SJCRH30 (cell line): ENCODE measurements around the gene UBQLN2. TPM values are rescaled to one million over a fixed set of nuclear protein-coding genes. Genes with fewer than 3 reads are reported as not detected.
"Not testable (repeated sequence)": the region's sequence is repeated elsewhere in the genome, so short reads cannot be mapped to it uniquely, and the experiment has no call there.

Experiments used
- DNase-seq, 2 experiments: peaks; one replicate each; pipeline ENCODE4 v3.0.0-alpha.2; 2015 to 2020
- H3K27ac ChIP-seq: fragments of 250-450 bp; sonication (Bioruptor Pico); 2 replicates; pipeline ENCODE4 v1.5.1; 2020; ENCODE audit warnings: mild to moderate bottlenecking, moderate library complexity
- H3K27me3 ChIP-seq: fragments of 250-450 bp; sonication (Bioruptor Pico); 2 replicates; pipeline ENCODE4 v1.5.1; 2020; ENCODE audit warnings: mild to moderate bottlenecking, moderate library complexity
- H3K36me3 ChIP-seq: fragments of 250-450 bp; sonication (Bioruptor Pico); 2 replicates; pipeline ENCODE4 v1.5.1; 2020; ENCODE audit warnings: mild to moderate bottlenecking, moderate library complexity
- H3K4me1 ChIP-seq: fragments of 250-450 bp; sonication (Bioruptor Pico); 2 replicates; pipeline ENCODE4 v1.5.1; 2020; ENCODE audit warnings: mild to moderate bottlenecking, moderate library complexity
- H3K4me3 ChIP-seq: fragments of 250-450 bp; sonication (Bioruptor Pico); 2 replicates; pipeline ENCODE4 v1.5.1; 2020; ENCODE audit warnings: mild to moderate bottlenecking, moderate library complexity
- H3K9me3 ChIP-seq: fragments of 250-450 bp; sonication (Bioruptor Pico); replicated peaks from 2 replicates; pipeline ENCODE4 v1.5.1; 2020; ENCODE audit warnings: mild to moderate bottlenecking, moderate library complexity
- total RNA-seq: library from RNA; depleted of rRNA; stranded (reverse); fragments of >200 nt; shearing (Covaris generic); gene quantifications from 2 replicates; pipeline ENCODE4 v1.2.3, GENCODE V29; 2014; rRNA removed

UBQLN2 gene
- total RNA-seq = 13.0 TPM in 2 replicates

- Histone ChIP-seq H3K27me3 (no peaks in the 10 kb centered on the region), H3K36me3 (no peaks in the 10 kb centered on the region), H3K4me3 (peak within 1 kb of the TSS; percentile 88), H3K4me1 (no peaks in the 10 kb centered on the region), H3K27ac (peak within 1 kb of the TSS; percentile 92), H3K9me3 (no peaks in the 10 kb centered on the region)
- peak; percentile 69 to 75 for DNase-seq
Measured at GRCh38 chrX:56563231-56564161, at the start of gene UBQLN2. UBQLN2 (plus strand) TSS chrX:56563627; CDS start chrX:56563874, 247 bp downstream.

GRCh38 chrX:56519642-56520041, 43.8 kb upstream of the UBQLN2 start:
- Histone ChIP-seq H3K4me1 (no peaks in the 10 kb centered on the region), H3K4me3 (no peak overlapping the region), H3K27ac (no peak overlapping the region), H3K9me3 (no peaks in the 10 kb centered on the region), H3K36me3 (no peaks in the 10 kb centered on the region), H3K27me3 (no peaks in the 10 kb centered on the region)
- DNase-seq = no peak

DNA sequence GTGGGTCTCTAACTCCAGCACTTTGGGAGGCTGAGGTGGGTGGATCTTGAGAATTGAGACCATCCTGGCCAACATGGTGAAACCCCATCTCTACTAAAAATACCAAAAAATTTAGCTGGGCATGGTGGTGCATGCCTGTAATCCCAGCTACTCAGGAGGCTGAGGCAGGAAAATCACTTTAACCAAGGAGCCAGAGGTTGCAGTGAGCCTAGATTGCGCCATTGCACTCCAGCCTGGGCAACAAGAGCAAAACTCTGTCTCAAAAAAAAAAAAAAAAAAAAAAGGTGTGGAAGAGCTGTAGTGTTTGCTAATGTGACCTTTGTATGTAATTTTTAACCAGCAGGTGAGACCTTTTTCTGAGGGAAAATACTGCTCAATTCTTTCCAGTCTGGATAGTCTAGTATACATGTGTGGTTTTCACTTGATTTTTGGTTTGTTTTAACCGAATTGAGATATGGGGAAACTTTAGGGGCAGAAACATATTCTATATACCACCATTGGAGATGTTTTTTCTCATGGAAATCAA, 33.9 kb upstream of the UBQLN2 start:
- not testable (repeated sequence) for H3K27me3 ChIP-seq, H3K9me3 ChIP-seq, H3K4me3 ChIP-seq, H3K27ac ChIP-seq, H3K4me1 ChIP-seq, H3K36me3 ChIP-seq, DNase-seq

- no peak for DNase-seq
- H3K4me3 ChIP-seq = no peak overlapping the region
- H3K27me3 ChIP-seq = no peaks in the 10 kb centered on the region
- H3K9me3 ChIP-seq = no peaks in the 10 kb centered on the region
- H3K36me3 ChIP-seq = no peaks in the 10 kb centered on the region
- no peak overlapping the region for H3K27ac ChIP-seq
- no peaks in the 10 kb centered on the region for H3K4me1 ChIP-seq
Measured at GRCh38 chrX:56530011-56530410, 33.4 kb upstream of the UBQLN2 start.

DNA sequence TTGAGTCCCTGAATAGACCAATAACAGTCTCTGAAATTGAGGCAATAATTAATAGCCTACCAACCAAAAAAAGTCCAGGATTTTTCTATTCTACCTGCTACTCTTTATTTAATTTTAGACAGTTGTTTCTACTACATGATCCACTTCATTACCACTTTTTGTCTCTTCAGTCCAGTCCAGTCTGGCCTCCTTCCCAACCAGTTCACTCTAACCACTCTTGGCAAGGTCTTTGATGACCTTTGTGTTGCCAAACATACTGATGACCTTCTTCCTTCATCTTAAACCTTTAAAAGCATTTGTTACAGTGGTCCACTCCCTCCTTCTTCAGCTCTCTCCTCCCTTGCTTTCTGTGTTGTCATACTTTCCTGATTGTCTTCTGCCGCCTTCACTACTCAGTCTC, 12.8 kb upstream of the UBQLN2 start:
- H3K27ac ChIP-seq = no peak overlapping the region
- no peaks in the 10 kb centered on the region for H3K27me3 ChIP-seq
- H3K4me3 ChIP-seq = no peak overlapping the region
- H3K4me1 ChIP-seq = no peaks in the 10 kb centered on the region
- no peaks in the 10 kb centered on the region for H3K9me3 ChIP-seq
- no peak for DNase-seq
- no peaks in the 10 kb centered on the region for H3K36me3 ChIP-seq

GRCh38 chrX:56554870-56555269, 8.6 kb upstream of the UBQLN2 start:
- no peaks in the 10 kb centered on the region for H3K27me3 ChIP-seq

GRCh38 chrX:56557376-56557929, 6.0 kb upstream of the UBQLN2 start:
- Histone ChIP-seq H3K4me1 (no peaks in the 10 kb centered on the region), H3K4me3 (no peak overlapping the region), H3K27ac (no peak overlapping the region), H3K9me3 (no peaks in the 10 kb centered on the region), H3K27me3 (no peaks in the 10 kb centered on the region), H3K36me3 (no peaks in the 10 kb centered on the region)
- no peak for DNase-seq

More at GRCh38 chrX:56554870-56555269, 8.6 kb upstream of the UBQLN2 start:
- Histone ChIP-seq H3K9me3 (no peaks in the 10 kb centered on the region), H3K4me1 (no peaks in the 10 kb centered on the region), H3K36me3 (no peaks in the 10 kb centered on the region), H3K27ac (no peak overlapping the region), H3K4me3 (no peak overlapping the region)
- no peak for DNase-seq

DNA sequence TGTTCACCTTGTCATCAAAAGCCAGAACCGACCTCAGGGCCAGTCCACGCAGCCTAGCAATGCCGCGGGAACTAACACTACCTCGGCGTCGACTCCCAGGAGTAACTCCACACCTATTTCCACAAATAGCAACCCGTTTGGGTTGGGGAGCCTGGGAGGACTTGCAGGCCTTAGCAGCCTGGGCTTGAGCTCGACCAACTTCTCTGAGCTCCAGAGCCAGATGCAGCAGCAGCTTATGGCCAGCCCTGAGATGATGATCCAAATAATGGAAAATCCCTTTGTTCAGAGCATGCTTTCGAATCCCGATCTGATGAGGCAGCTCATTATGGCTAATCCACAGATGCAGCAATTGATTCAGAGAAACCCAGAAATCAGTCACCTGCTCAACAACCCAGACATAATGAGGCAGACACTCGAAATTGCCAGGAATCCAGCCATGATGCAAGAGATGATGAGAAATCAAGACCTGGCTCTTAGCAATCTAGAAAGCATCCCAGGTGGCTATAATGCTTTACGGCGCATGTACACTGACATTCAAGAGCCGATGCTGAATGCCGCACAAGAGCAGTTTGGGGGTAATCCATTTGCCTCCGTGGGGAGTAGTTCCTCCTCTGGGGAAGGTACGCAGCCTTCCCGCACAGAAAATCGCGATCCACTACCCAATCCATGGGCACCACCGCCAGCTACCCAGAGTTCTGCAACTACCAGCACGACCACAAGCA, 898 bp downstream of the UBQLN2 start:
- peak in 1 of 2 experiments; percentile 14 for DNase-seq
- H3K36me3 ChIP-seq = no peaks in the 10 kb centered on the region
- no peaks in the 10 kb centered on the region for H3K4me1 ChIP-seq
- peak overlapping the region; percentile 92 for H3K27ac ChIP-seq
- H3K9me3 ChIP-seq = no peaks in the 10 kb centered on the region
- no peaks in the 10 kb centered on the region for H3K27me3 ChIP-seq
- H3K4me3 ChIP-seq = peak overlapping the region; percentile 88

DNA sequence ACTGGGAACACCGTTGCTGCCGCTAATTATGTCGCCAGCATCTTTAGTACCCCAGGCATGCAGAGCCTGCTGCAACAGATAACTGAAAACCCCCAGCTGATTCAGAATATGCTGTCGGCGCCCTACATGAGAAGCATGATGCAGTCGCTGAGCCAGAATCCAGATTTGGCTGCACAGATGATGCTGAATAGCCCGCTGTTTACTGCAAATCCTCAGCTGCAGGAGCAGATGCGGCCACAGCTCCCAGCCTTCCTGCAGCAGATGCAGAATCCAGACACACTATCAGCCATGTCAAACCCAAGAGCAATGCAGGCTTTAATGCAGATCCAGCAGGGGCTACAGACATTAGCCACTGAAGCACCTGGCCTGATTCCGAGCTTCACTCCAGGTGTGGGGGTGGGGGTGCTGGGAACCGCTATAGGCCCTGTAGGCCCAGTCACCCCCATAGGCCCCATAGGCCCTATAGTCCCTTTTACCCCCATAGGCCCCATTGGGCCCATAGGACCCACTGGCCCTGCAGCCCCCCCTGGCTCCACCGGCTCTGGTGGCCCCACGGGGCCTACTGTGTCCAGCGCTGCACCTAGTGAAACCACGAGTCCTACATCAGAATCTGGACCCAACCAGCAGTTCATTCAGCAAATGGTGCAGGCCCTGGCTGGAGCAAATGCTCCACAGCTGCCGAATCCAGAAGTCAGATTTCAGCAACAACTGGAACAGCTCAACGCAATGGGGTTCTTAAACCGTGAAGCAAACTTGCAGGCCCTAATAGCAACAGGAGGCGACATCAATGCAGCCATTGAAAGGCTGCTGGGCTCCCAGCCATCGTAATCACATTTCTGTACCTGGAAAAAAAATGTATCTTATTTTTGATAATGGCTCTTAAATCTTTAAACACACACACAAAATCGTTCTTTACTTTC, 1.8 kb downstream of the UBQLN2 start:
- no peaks in the 10 kb centered on the region for H3K36me3 ChIP-seq
- no peak overlapping the region for H3K27ac ChIP-seq
- peak; percentile 4 to 37 for DNase-seq
- no peaks in the 10 kb centered on the region for H3K9me3 ChIP-seq
- H3K27me3 ChIP-seq = no peaks in the 10 kb centered on the region
- peak overlapping the region; percentile 88 for H3K4me3 ChIP-seq
- no peaks in the 10 kb centered on the region for H3K4me1 ChIP-seq

GRCh38 chrX:56569378-56570057, 6.1 kb downstream of the UBQLN2 start:
- Histone ChIP-seq H3K4me1 (no peaks in the 10 kb centered on the region), H3K4me3 (no peak overlapping the region), H3K9me3 (no peaks in the 10 kb centered on the region), H3K27me3 (no peaks in the 10 kb centered on the region), H3K27ac (no peak overlapping the region), H3K36me3 (no peaks in the 10 kb centered on the region)
- DNase-seq = no peak

DNA sequence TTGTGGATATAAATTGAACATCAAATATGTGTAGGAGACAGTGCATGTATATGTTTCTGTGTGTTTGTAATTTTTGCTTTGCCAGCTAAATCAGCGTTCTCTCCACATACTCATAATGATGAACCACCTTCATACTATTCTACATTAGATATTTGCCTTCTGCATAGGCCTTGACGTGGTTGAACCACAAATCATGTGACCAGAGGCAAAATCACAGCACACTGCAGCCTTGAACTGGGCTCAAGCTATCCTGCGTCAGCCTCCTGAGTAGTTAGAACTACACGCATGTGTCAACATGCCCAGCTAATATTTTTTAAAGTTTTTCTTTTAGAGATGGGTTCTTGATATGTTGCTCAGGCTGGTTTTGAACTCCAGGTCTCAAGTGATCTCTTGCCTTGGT, 9.5 kb downstream of the UBQLN2 start:
- Histone ChIP-seq H3K27ac (no peak overlapping the region), H3K4me3 (no peak overlapping the region), H3K4me1 (no peaks in the 10 kb centered on the region), H3K36me3 (no peaks in the 10 kb centered on the region), H3K9me3 (no peaks in the 10 kb centered on the region), H3K27me3 (no peaks in the 10 kb centered on the region)
- DNase-seq = no peak

DNA sequence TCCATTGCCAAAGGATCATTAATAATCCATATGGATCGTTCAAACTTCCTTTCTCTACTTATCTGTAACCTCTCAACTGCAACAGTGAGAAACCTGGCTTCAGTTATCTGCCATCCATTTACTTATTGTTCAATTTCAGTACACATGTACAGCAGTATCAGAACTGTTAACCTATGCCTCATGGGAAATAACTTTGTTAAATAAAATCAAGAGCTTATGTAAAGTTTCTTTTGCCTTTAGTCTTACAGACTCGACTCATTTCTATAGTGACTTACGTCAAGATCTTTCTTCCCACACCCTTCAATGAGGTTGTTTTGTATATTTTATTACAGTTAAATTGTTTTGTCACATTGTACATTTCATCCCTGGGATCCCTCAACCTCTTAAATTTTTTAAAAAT, 11.4 kb downstream of the UBQLN2 start:
- no peak overlapping the region for H3K27ac ChIP-seq
- no peaks in the 10 kb centered on the region for H3K27me3 ChIP-seq
- no peaks in the 10 kb centered on the region for H3K4me1 ChIP-seq
- DNase-seq = no peak
- no peaks in the 10 kb centered on the region for H3K36me3 ChIP-seq
- no peak overlapping the region for H3K4me3 ChIP-seq
- no peaks in the 10 kb centered on the region for H3K9me3 ChIP-seq

DNA sequence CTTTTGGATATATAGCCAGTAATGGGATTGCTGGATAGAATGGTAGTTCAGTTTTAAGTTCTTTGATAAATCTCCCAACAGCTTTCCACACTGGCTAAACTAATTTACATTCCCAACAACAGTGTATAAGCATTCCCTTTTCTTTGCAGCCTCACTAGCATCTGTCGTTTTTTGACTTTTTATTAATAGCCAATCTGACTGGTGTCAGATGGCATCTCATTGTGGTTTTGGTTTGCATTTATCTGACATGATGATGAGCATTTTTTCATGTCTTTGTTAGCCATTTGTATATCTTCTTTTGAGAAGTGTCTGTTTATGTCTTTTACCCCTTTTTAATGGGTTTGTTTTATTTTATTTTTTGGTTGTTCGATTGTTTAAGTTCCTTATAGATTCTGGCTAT, 13.3 kb downstream of the UBQLN2 start:
- DNase-seq = no peak
- H3K4me3 ChIP-seq = no peak overlapping the region
- H3K4me1 ChIP-seq = no peaks in the 10 kb centered on the region

More for the DNA sequence above, 13.3 kb downstream of the UBQLN2 start:
- Histone ChIP-seq H3K36me3 (no peaks in the 10 kb centered on the region), H3K27me3 (no peaks in the 10 kb centered on the region), H3K9me3 (no peaks in the 10 kb centered on the region), H3K27ac (no peak overlapping the region)
